ENCODE results near the gene VWF.

The VWF gene

DNA sequence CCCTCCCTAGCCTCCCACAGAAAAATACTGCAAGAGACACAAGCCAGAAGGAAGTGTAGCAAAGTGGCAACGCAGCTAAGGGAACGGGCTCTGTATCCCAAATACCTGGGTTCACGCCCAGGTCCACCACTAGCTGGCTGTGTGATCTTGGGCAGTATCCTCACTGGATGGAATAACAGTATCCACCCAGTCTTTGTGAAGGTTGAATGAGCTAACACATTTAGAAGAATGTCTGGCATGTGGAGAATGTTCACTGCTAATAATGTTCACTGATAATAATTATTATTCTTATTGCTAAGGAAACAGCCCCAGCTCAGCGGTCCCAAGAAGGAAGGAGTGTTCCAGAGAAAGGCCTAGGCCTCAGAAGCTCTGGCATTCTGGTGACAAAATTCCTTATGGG, 70.9 kb downstream of the VWF start:
- DNase-seq, result no peak

DNA sequence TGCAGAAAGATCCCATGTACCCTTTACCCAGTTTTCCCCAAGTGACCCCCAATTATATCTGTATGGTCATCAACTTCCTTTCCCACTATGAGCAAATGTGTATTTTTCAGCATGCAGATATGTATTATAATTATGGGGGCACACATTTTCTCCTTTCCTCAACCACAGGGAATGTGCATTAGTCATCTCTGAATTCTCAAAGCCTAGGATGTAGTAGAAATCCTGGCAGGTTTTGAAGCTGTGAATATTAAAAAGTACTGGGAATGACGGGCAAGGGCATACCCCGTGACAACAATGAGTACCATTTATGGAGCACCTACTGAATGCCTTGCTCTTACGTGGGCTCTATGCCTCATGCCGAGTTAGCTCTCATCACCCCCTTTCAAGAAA, 71.5 kb downstream of the VWF start:
- no peak for DNase-seq

DNA sequence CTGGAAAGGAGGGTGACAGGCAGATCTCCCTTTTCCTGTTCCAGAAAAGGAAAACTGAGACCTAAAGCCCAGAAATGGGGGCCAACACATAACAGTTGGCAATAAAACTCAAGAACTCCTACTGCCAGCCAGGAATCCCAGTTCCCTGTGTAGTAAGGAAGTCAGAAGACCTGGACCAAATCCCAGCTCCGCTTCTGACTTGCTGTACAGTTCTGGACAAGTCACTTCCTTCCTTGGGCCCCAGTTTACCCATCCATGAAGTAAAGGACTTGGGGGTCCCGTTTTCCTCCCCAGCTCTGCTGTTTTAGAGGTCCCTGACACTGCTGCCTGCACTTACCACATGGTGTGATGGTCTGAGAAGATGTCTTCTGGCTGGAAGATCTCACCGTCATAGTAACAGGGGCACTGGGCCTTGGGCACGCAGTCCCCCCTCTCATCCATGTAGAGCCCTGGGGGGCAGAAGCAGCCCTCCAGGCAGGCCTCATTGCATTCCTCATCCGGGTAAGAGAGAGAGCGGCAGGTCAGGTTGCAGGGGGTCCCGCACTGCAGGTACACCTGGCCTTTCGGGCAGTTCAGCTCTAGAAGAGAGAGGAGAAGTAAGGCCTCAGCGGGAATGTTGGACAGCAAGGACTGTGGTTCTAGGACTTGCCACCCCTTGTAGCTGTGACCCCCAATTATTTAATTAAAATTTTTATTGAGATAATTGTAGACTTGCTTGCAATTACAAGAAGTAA, 72.1 kb downstream of the VWF start:
- DNase-seq, result no peak

DNA sequence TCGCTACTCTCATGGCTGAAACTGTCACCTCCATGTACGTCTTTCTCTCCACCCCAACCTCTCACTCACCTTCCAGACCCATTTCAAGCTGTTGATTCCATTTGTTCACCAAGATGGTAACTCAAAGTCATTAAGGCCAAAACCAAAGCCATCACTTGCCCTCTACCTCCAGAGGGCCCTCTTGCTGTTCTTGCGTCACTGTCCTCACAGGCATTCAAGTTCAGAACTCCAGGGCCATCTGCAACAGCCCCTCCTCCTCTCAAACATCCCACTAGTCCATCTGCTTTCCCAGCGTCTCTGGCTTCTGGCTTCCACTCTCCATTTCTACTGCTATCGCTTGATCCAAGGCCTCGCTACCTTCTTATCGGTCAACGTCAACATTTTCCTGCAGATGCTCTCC, 74.5 kb downstream of the VWF start:
- no peak for DNase-seq

DNA sequence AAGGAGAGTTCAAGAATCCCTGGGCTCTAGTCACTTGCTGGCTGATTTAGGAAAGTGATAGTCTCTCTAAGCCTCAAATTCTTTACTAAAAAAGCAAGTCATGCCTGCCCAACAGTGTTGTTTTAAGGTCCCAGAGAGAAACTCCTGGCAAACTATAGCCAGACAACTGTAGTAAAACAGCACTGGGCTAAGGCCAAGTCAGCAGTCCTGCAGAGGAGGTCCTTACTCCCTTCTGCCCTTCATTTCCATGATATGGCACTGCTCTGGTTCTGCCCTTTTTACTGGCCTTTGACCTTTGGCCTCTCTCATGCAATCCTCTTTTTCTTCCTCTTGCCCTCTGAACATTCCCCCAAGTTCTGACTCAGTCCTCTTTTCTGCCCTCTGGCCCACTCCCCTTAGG, 74.9 kb downstream of the VWF start:
- DNase-seq, result no peak

DNA sequence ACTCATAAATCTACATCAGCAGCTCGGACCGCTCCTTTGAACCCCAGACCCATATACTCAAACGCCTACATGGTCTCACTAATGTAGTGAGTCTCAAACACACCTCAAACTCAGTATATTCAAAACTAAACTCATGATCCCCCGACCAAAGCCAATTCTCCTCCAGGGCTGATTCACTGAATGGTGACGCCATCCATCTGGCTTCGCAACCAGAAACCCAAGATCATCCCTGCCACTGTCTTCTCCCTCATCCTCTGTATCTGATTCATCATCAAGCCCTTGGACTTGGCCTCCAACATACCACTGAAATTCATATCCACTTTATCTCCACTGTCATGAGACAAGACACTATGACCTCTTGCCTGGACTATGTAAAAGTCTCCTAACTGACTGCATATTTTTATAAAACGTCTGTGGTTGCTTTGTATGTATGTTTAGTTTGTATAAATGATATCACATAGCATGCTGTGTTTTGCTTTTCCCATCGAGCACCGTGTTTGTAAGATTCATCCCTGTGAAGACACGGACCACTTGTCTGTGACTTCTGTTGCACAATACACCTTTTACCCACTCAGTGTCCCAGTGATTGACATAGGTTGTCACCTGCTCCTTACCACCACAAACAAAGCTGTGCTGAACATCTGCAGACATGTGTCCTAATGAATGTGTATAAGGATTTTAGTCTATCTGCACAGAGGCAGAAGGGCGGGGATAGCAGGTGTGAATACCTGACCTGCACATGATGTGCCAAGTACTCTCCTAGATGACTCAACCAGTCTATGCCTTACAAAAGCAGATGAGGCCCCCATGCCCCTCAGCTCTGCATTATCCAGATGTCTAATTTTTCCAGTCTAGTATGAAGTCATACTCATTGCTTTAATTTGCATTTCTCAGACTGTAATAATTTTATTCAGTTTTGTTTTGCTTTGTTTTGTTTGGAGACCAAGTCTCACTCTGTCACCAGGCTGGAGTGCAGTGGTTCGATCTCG, 76.9 kb downstream of the VWF start:
- no peak for DNase-seq

DNA sequence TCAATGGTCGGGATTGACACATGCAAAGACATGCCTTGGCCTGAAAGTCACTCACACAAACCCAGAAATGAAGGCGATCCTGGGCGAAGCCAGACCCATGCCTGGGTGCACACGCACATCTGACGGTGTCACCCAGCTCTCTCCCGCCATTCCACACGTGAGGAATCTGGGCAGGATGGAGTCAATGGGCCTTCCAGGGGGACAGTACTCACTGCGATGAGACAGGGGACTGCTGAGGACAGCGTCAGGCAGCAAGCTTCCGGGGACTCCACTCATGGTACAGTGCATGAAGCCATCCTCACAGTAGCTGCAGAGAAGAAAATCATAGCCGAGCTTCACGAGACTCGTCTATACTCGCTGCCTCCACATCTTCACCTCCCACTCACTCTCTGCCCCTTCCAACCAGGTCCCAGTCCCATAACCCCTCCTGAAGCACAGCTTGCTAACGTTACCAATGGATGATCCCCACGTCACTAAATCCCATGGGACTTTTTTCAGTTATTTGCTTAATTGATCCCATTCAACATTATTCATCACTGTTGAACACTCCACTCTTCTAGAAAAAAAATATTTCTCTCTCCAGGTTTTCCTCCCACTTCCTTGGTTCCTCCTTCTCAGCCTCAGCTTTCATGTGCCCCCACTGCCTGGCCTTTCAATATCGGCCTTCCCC, 77.8 kb downstream of the VWF start:
- no peak for DNase-seq

DNA sequence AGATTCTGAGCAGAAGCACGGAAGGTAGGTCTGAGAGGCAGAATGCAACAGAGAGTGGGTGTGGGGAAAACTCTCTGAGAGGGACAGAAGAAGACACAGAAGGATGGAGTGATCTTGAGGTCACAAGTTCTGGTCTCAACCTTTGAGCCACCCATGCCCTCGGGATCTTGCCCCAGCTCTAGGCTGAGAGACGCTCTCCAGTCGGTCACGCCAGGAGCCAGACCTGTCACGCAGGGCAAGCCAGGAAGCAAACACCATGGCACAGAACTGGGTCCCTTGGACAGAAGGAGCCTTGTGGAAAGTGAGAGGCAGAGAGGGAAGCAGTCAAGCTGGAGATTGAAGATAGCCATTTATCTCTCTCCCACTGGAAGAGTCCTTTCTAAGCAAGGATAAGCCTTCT, 79.0 kb downstream of the VWF start:
- no peak for DNase-seq

DNA sequence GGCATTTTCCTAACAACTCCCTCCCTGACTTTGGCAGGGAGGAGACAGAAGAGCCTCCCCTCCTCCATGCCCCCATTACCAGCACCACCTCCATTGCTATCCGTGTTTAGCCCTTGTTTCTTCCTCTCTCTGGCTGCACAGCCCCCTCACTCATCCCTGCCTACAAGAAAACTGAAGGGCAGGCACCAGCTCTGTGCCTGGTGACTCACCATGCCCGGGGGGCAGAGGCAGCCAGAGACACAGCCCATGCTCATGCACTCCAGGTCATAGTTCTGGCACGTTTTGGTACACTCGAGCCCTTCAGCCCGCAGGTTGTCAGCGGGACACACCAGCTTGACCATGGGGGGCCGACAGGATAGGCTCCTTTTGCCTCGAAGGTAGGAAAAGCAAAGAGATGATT, 80.4 kb downstream of the VWF start:
- no peak for DNase-seq

DNA sequence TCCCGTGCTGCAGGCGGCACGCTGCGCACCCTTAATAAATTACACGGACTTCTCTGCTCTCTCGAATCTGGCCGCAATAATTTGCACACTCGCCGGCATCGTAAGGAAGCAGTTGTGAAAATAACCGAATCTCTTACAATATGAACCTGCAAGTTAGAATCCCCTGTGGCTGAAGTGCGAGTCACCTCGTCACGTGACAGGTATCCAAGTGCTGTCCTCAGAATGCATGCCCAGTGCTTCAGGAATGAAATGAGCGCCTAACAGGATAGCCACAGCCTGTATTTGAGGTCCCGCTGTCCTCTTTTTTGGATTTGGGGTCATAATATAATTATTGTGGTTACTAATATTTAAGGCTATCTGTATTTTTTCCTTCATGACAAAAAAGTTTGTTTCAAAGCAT, 82.0 kb downstream of the VWF start:
- DNase-seq, result no peak

DNA sequence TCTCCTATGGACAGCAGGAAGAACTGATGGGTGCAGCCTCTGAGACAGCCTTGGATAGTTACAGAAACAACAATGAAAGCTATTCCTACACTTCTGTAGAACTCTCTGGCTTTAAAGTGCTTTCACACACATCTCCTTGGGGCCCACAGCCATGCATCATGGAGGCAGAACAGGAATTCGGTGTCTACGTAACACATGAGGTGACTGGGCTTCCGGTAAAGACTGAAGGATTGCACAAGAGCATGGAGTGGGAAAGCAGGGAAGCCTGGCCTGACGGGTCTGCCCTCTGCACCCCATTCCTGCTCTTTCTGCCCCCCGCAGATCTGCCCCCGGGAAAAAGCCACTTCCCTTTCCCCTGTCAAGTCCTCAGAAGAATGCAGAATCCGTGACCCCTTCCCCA, 82.6 kb downstream of the VWF start:
- no peak for DNase-seq

DNA sequence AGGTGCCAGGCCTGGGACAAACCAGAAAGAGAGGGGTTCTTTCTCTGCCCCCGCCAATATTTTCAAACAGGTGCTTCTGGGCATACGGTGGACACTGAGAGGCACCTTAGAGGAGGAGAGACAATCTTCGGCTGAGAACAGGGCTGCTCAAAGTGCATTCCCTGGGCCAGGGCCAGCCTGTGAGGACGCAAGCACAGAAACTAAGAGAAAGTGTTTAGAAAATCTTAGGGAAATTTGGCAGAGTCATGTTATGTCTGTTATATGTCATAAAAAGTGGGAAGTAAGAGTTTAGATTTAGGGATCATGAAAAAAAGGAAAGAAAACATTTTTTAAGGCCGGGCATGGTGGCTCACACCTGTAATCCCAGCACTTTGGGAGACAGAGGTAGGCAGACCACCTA, 83.7 kb downstream of the VWF start:
- DNase-seq, result no peak

DNA sequence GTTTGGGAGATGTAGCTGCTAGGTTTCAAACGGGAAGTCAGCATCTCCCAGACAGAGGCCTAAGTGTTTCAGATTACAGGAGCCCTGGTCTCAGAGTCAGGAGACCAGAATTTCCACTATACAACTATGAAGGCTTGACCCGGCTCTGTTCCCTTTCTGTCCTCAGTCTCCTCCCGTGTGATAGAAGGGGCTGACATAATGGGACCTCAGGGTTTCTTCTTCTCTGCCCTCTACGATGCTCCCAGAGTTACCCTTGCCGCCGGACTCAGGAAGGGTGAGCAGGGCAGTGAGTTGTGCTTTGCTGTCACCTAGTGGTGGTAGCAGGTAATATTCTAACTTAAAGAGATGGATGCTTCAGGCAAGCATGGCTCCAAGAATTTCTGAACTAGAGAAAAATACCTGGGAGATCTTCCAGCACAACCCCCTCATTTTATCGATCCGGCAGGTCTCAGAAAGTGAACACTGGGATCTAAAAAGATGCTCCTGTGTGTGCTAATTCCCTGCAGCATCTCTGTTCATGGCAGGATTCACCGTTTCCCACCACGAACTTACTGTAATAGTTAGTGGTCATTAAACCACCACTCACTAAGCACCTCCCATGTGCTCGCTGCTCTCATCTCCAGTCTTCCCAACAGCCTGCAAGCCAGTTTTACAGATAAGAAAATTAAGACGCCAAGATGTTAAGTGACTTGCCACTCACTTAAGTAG, 84.4 kb downstream of the VWF start:
- peak; percentile 53 for DNase-seq

DNA sequence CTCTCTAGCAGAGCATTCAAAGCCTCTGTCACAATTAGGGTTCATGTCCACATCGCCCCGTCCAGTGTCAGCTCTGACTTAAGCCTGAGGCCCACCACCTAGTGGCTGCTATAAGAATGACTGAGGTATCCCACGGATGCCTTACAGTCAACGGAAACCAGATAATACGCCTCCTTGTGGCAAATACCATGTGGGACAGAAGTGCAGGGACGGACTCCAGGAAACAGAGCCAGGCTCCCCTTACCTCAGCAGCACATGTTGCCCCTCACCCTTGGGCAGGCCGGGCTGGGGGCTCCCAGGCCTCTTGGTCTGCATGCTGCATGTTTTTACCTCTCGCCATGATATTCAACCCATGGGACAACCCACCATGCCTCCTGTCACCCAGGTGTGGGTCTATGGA, 86.3 kb downstream of the VWF start:
- DNase-seq, result peak; percentile 19

DNA sequence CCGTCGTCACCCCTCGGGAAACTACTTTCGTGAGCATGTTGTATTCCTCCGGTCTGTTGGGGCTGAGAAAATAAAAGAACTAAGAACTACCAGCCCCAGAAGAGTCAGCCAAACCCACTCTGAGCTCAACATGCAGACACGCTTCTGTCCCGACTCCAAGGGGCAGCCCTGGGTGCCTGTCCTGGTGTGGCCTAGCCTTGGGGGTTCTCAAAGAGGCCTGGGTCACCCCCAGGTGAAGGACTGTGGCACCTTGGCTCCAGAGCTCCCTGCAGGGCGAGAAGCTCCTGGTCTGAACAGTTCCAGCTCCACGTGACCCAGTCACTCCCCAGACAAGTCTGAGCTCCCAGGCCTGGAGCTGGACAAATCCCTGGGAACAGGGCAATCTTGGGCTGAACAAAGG, 87.0 kb downstream of the VWF start:
- DNase-seq, result no peak

DNA sequence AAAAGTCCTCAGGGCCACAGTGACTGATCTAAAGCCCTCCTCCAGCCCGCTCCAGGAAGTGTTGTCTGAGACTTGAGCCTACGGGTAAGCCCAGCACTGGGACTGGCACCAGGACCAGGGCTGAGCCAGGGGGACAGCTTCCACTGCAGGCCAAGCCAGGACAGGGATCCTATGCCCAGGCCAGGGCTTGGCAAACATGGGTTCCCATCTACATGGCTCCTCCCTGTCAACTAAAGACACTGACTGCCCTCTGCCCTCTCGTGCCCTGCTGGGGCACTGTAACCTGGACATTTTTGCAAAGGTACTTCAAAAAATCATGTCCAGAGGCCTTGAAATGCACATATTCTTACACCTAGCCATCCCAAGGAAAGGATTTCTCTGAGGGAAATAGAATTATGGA, 88.0 kb downstream of the VWF start:
- DNase-seq, result no peak

DNA sequence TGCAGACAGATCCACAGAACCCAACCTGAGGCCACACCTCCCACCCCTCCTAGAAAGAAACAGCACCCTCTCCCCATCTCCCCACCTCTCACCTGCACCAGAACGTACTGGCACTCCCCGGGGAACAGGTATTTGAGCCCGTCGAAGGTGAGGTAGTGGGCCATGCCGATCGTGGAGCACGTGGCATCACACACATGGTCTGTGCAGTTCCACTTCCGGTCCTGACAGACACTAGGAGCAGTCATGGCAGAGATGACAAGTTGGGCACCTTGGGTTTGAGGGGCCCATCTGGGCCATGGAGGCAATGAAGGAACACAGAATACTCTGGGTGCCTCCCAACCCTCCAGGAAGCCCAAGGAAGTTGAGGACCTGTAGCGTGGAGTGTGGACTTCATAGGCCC, 89.9 kb downstream of the VWF start:
- DNase-seq, result no peak

DNA sequence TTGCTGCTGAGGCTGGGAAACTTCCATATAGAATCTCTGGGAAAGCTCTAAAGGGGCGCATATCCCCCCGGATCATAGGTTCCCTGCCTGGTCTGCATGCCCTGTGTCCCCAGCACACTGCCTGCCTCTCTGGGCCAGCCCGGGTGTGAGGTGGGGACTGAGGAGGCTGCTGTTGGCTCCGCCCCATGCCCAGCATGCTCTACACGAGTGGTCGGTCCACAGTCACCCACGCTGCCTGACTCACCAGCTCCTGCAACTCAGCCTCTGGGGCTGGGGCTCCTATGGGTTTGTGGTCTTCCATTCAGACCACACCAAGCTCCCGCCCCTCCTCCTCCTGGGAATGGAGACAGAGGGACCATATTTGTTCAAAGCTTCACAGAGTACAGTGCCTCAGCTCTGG, 90.9 kb downstream of the VWF start:
- no peak for DNase-seq

DNA sequence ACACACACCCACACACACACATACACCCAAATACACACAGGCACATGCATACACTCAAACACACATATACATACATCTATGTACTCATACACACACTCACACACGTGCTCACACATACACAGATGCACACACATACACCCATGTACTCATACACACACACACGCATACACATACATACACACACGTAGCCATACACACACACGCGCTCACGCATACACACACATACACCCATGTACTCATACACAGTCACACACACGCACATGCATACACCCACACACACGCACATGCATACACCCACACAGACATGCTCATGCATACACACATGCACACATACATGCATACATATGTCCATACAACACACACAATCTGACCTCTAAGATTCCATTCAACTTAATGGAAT, 91.7 kb downstream of the VWF start:
- DNase-seq, result no peak

DNA sequence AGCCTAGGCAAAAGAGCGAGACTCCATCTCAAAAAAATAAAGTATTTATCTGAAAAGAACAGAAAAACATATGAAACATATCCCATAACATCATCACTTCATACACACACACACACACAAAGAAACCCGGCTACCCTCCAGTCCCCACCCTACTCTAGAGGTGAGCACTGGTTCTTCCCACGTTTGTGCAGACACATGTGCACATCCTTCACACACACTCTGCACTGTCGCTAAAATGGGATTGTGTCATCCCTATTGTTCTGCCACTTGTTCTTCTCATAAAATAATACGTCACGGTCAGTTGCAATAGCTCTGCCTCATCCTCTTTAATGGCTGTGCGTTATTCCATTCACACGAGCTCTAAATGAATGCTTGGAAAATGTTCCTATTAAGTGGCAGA, 93.5 kb downstream of the VWF start:
- no peak for DNase-seq

DNA sequence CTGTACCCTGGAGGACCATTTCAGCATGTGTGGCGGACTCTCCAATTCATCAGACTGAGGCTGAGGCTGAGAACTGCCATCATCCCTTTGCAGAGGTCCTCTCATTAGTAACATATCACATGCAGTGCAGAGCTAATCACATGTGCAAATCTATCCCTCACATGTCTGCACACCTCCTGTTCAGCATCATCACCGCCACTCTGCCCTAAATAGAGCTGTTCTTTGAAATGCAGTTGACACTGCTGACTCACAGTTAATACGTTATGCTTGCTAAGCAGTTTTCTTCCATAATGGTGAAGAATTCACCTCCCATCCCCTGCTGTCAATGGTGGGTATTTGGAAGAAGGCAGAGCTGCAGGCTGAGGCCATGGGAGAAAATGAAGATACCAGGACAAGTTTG, 94.4 kb downstream of the VWF start:
- DNase-seq, result no peak

DNA sequence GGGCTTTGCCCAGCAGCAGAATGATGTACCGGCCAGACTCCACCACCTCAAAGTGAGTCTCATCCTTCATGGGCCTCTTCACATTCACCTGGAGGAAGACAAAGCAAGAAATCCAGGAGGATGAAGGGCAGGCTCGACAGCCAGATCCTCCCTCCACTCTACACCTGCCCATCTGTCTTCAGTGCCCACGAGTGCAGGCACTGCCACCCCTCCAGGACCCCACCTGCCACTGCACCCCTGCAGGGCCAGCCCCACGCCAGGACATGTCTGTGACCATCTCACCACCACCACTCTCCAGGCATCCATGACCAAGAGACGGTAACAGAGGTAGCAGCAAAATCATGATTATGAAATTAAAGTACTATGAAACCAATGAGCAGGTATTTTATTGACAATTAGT, 95.1 kb downstream of the VWF start:
- DNase-seq, result no peak

DNA sequence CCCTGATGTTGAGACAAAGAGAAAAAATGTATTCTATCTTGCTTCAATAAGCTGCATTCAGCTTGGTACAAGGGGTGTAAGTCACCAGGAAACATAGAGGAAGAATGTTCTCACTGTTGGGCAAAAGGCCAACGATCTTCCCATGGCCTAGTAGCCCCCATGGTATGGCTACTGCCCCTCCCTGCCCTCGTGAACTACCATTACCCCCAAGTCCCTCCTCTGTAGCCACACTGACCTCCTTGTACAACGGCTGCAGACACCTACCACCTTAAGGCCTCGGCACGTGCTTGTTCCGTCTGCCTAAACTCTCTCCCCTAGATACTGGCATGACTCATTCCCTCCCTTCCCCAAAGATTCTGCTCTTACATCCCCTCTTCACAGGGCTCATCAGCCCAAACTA, 97.5 kb downstream of the VWF start:
- DNase-seq, result no peak

All from CD4-positive, alpha-beta T cell treated with Interleukin-4 for 4 hours (primary cell).